ENCODE results near the gene KRT32. TPM values are rescaled to one million over a fixed set of nuclear protein-coding genes. Genes with fewer than 3 reads are reported as not detected.
A peak's percentile ranks its signal among the peaks of the same experiment; 100 is the strongest.

The KRT32 gene
- total RNA-seq, 1 donor from 2014 or later: not detected

DNA sequence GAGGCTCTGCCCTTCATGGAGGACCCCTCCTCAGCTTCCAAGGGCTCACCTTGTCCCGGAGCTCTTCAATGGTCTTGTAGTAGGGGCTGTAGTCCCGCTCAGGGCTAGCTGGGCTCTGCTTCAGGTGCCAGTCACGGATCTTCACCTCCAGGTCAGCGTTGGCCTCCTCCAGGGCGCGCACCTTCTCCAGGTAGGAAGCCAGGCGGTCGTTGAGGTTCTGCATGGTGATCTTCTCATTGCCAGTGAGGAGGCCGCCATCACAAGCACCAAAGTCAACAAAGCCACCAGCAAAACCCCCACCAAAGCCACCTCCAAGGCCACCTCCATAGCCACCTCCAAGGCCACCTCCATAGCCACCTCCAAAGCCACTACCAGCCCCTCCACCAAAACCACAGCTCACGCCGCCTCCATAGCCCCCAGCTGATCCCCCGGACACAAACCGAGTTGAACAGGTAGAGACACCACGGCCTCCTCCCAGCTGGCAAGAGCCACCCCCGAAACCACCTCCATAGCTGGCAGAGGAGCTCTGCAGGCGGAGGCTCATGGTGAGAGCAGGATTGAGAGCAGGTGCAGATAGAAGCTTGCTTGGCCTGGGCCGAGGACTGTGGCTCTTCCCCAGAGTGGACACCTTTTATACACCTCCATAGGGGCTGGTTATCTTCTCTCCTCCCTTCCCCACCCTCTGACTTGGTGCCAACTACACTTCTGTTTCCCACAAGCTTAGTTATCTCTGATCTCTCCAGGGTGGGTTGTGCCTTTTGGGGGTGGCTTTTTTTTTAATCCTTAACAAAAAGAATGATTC lies 38.0 kb upstream of the KRT32 start, which contains the start of gene KRT13:
TSS of gene KRT13 (minus strand) at position 606 of the 802 bp plus-strand sequence. CDS start at position 544, 62 bp downstream.
- Histone ChIP-seq H3K9me3 (no peaks in the 10 kb centered on the region), H3K4me3 (peak within 1 kb of the TSS in 1 of 2 donors; percentile 30), H3K36me3 (no peaks in the 10 kb centered on the region), H3K4me1 (peaks cover 32% of the 10 kb centered on the region), H3K27me3 (no peaks in the 10 kb centered on the region), H3K27ac (peak within 1 kb of the TSS; percentile 47)
- DNase-seq (ENCODE audit: extremely low spot score in 2 of 2): no peak
- TF ChIP-seq POLR2AphosphoS5 (IDR thresholded peaks at IDR 0.05; ENCODE audit: insufficient read depth in 1 of 2, low read depth in 1 of 2) (peak in 1 of 2 donors; percentile 27), POLR2A (IDR thresholded peaks at IDR 0.05) (no peak)
- TF ChIP-seq, protein P1, sequence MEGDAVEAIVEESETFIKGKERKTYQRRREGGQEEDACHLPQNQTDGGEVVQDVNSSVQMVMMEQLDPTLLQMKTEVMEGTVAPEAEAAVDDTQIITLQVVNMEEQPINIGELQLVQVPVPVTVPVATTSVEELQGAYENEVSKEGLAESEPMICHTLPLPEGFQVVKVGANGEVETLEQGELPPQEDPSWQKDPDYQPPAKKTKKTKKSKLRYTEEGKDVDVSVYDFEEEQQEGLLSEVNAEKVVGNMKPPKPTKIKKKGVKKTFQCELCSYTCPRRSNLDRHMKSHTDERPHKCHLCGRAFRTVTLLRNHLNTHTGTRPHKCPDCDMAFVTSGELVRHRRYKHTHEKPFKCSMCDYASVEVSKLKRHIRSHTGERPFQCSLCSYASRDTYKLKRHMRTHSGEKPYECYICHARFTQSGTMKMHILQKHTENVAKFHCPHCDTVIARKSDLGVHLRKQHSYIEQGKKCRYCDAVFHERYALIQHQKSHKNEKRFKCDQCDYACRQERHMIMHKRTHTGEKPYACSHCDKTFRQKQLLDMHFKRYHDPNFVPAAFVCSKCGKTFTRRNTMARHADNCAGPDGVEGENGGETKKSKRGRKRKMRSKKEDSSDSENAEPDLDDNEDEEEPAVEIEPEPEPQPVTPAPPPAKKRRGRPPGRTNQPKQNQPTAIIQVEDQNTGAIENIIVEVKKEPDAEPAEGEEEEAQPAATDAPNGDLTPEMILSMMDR (IDR thresholded peaks at IDR 0.05): no peak
- intact Hi-C loops (cut with DNase I): no loop called here

GRCh38 chr17:41504246-41504977 lies 37.2 kb upstream of the KRT32 start:
- Histone ChIP-seq H3K27ac (peak overlapping the region; percentile 47), H3K9me3 (no peaks in the 10 kb centered on the region), H3K4me1 (peaks cover 38% of the 10 kb centered on the region), H3K27me3 (no peaks in the 10 kb centered on the region), H3K4me3 (peak overlapping the region in 1 of 2 donors; percentile 30), H3K36me3 (no peaks in the 10 kb centered on the region)
- no peak for DNase-seq (ENCODE audit: extremely low spot score in 2 of 2)
- intact Hi-C loops (cut with DNase I): no loop called here
- TF ChIP-seq POLR2A (IDR thresholded peaks at IDR 0.05) (no peak), POLR2AphosphoS5 (IDR thresholded peaks at IDR 0.05; ENCODE audit: insufficient read depth in 1 of 2, low read depth in 1 of 2) (no peak)
- TF ChIP-seq, protein P1 (IDR thresholded peaks at IDR 0.05): no peak

DNA sequence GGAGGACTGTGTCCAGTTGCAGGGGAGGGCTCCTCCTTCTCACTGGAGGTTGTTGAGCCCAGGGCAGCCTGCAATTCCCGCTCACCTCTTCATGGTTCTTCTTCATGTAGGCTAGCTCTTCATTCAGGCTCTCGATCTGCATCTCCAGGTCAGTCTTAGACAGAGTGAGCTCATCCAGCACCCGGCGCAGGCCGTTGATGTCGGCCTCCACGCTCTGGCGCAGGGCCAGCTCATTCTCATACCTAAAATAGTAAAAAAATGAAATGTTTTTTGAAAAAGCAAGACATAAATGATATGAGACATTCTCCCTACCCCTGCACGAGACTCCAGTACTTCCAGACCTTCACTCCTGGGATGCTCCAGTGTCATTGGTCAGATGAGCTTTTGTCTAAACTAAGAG lies 36.0 kb upstream of the KRT32 start:
- Histone ChIP-seq H3K27ac (peak overlapping the region; percentile 47), H3K9me3 (no peaks in the 10 kb centered on the region), H3K36me3 (no peaks in the 10 kb centered on the region), H3K4me3 (peak overlapping the region in 1 of 2 donors; percentile 30), H3K27me3 (no peaks in the 10 kb centered on the region), H3K4me1 (peaks cover 36% of the 10 kb centered on the region)
- intact Hi-C loops (cut with DNase I): no loop called here
- TF ChIP-seq POLR2AphosphoS5 (IDR thresholded peaks at IDR 0.05; ENCODE audit: insufficient read depth in 1 of 2, low read depth in 1 of 2): no peak
- TF ChIP-seq POLR2A (IDR thresholded peaks at IDR 0.05): no peak
- TF ChIP-seq, protein P1 (IDR thresholded peaks at IDR 0.05): no peak
- no peak for DNase-seq (ENCODE audit: extremely low spot score in 2 of 2)

DNA sequence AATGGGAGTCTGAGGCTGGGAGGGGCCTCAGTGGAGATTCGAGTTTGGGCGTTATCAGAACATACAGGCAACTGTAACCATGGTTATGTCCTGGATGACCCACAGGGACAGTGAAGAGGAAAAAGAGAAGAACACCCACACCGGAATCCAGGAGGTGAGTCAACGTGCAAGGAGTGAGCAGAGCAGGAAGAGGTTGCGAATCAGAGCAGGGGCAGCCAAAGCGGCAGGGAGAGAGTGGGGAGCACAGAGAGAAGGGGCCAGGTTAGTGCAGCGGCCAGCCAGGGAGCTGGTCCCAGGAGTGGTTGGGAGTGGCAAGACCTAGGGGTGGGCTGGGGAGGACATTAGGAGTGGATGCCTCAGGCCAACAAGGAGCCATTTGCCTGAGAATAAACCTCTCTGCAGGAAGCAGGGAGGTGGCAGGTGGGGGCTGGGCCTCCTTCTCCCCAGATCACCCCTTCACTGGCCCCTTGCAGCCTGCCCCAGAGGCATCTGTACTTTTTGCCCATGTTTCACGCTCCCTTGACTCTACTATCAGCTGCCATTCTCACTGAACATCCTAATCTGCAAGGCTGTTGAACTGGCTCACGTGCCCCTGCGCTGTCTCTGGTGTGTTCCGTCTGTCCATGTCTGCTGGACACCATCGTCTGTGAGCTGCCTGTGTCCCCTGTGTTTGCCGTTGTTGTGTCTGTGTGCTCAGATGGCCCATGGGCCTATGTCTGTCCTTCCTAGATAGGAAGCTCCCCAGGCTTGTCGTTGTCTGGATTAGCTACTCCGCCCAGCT lies 33.1 kb upstream of the KRT32 start:
- DNase-seq (ENCODE audit: extremely low spot score in 2 of 2): no peak
- intact Hi-C loops (cut with DNase I): no loop called here
- TF ChIP-seq, protein P1 (IDR thresholded peaks at IDR 0.05): no peak
- TF ChIP-seq POLR2A (IDR thresholded peaks at IDR 0.05) (no peak), POLR2AphosphoS5 (IDR thresholded peaks at IDR 0.05; ENCODE audit: insufficient read depth in 1 of 2, low read depth in 1 of 2) (no peak)
- no peaks in the 10 kb centered on the region for H3K36me3 ChIP-seq
- no peaks in the 10 kb centered on the region for H3K27me3 ChIP-seq
- no peaks in the 10 kb centered on the region for H3K9me3 ChIP-seq
- H3K4me3 ChIP-seq: no peak overlapping the region
- H3K27ac ChIP-seq: no peak overlapping the region
- peaks cover 37% of the 10 kb centered on the region for H3K4me1 ChIP-seq

Measured in vagina (tissue), 2 donors.